Measurements from ENCODE around the gene SIGLEC8.
"Not testable (repeated sequence)": the region's sequence is repeated elsewhere in the genome, so short reads cannot be mapped to it uniquely, and the experiment has no call there.

SIGLEC8 gene

DNA sequence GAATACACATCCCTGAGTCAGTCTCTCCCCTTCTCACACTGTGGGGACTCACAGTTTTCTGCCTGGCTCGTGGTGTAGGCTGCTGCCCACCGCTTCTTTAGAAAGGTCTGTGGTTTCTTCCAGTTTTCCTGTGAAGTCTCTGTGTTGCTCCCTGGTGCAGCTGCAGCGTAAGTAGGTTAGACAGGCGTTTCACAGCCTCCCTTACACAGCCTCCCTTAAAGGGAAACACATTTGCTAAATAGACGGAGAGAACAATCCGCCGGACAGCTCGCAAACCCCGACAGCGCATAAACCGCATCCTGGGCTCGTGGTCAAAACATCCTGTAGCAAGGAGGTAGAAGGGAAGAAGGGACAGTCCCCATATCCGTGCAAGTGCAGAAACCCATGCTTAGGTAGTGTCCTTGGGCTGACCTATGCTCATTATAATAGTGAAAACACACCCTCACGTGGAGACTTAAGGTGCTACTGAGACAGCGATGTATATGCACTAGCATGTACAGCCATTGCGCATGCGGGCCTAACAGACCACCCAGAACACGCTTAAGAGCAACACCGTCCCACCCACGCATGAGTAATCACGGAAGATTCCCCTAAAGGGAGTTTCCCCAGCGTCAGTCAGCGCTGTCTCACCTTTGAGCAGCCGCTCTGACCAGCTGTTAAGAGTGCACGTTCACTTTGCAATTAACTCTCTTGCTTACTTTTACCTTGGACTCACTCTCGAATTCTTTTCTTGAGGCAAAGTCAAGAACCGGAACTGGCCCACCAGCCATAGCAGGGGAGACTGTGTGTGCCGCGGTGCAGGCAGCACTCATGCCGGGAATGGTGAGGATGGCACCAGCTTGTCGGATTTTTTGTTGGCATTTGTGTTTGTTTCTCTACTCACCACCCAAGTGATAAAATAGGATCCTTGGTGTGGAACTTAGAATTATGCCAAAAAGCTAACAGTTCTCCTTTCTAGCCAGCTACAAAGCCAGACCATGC is 16.6 kb downstream of the SIGLEC8 start:
- DNase-seq, result no peak

DNA sequence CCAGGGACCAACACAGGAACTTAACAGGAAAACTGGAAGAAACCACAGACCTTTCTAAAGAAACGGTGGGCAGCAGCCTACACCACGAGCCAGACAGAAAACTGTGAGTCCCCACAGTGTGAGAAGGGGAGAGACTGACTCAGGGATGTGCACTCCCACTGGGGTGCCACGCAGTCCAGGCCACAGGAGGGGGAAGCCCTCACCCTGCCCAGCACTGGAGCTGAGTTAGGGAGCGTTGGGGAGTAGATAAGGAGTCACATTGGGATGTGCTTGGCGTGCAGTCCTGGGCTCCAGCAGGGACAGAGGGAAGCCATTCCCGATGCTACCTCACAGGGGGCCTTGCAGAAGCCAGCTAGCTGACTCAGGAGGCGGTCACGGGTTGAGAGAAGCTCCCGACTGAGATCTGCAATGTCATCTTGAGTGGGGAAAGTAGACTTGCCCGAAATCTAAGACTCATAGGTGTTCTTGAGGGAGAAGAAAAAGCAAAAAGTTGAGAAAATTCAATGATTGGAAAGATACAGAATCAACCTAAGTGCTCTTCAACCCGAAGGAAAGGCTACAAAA is 17.3 kb downstream of the SIGLEC8 start:
- DNase-seq, result no peak

DNA sequence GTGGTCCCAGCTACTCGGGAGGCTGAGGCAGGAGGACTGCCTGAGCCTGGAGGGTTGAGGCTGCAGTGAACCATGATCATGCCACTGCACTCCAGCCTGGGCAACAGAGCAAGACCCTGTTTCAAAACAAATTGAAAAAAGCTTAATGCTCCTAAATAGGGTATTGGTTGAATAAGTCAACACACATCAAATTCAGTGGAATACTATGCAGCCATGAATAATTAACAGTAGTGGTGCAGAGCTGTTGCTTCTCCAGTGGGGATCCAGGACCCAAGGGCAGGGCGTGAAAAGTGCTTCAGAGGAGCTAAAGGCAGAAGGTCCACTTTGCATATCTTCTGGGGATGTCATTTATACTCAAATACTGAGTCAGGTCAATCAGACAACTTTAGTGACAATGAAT is 18.2 kb downstream of the SIGLEC8 start:
- DNase-seq, result no peak

DNA sequence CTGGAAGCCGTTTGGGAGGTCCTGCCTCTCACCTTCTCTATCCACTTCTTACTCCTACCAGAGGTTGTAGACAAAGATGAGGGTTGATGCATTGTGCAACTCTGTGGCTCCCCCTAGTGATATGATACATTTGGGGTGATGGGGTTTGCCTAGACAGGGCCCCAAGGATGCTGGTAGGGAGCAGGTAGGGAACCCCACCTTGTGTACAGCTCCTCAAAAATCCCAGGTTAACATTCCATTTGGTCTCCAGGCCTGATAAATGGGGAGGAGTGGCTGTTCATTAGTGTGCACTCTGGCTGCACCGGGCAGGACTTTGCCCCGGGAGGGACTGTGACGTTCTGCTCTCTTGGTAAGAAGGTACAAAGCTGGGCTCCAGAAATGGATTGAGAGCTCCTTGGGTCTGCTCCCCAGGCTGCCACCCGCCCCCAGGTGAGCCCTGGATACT is 19.2 kb downstream of the SIGLEC8 start:
- no peak for DNase-seq

DNA sequence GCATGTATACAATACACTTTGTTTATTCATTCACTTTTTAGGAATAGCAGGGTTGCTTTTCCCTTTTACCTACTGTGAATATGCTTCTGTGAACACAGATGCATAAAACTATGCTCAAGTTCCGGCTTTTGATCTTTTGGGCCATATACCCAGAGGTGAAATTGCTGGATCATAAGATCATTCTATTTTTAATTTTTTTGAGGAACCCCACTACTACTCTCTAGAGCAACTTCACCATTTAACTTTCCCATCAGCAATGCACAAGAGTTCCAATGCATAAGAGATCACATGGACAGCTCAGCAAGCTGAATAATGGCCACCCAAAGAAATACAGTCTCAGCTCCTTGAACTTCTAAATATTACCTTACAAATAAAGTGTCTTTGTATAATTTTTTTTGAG is 23.8 kb downstream of the SIGLEC8 start:
- DNase-seq, result no peak

DNA sequence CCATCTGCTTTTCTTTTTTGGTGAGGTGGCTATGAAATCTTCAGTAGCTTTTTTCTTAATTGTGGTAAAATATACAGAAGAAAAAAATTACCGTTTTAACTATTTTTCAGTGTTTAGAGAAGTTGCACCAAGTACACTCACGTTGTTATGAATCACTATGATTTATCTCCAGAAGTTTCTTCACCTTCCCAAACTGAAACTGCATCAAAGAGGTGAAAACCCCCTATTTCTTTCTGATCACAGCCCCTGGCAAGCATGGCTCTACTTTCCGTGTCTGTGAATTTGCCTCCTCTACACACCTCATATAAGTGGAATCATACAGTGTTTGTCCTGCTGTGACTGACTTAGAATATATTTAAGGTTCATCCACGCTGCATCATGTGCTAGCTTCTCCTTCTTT is 25.2 kb downstream of the SIGLEC8 start:
- DNase-seq, result no peak

DNA sequence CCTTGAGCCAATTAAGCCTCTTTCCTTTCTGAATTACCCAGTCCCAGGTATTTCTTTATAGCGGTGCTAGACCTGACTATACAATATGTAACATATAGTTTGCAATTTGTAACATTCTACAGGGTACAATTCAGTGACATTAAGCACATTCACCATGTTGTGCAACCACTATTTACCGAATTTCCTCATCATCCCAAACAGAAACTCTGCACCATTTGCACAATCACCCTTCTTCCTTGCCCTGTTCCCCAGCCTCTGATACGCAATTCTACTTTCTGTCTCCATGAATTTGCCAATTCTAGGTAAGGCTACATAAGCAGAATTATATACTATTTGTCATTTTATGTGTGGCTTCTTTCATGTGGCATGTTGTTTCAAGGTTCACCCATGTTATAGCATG is 27.1 kb downstream of the SIGLEC8 start:
- no peak for DNase-seq

DNA sequence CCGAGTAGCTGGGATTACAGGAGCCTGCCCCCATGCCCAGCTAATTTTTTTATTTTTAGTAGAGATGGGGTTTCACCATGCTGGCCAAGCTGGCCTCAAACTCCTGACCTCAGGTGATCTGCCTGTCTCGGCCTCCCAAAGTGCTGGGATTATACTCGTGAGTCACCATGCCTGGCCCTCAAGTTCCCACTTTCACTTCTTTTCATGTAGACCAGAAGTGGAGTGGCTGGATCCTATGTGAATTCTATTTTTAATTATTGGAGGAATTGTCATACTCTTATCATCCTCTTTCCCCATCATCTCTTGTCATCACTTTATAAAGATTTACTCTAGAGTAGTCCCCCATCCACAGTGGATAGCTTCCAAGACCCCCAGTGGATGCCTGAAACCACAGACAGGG is 28.0 kb downstream of the SIGLEC8 start:
- DNase-seq, result no peak

DNA sequence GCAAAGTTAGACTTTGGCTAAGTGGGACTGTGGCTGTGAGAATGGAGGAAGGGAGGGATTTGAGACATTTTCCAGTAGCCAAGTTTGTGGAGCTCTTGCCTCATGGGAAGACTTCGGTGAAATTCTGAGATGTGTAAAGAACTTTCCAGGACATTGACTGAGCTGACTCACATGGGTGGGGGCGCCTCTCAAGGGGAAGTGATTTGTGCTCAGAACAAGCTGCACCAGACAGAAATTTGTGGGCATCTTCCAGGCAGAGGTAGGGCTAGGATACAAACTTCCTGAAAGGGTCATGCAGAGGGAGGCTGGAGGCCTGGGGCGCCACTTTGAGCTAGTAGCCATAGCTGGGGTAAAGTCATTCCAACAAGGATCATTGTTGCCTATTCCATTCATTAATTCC is 31.1 kb downstream of the SIGLEC8 start:
- no peak for DNase-seq

DNA sequence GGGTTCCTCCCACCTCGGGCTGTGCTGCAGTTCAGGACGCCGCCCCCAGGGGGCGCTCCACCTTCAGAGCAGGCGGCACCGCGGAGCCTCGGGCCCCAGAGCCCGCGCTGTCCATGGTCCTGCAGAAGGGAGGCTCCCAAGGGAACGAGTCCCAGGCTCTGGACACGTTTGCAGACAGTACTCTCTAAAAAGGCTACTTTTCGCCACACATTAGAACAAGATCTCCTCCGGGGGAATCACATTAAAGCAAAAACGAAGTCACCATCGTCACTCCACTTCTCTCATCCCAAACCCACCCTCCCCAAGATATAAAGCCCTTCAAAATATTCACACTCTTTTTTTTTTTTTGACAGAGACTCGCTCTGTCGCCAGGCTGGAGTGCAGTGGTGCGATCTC is 36.2 kb downstream of the SIGLEC8 start:
- DNase-seq, result peak; percentile 93

DNA sequence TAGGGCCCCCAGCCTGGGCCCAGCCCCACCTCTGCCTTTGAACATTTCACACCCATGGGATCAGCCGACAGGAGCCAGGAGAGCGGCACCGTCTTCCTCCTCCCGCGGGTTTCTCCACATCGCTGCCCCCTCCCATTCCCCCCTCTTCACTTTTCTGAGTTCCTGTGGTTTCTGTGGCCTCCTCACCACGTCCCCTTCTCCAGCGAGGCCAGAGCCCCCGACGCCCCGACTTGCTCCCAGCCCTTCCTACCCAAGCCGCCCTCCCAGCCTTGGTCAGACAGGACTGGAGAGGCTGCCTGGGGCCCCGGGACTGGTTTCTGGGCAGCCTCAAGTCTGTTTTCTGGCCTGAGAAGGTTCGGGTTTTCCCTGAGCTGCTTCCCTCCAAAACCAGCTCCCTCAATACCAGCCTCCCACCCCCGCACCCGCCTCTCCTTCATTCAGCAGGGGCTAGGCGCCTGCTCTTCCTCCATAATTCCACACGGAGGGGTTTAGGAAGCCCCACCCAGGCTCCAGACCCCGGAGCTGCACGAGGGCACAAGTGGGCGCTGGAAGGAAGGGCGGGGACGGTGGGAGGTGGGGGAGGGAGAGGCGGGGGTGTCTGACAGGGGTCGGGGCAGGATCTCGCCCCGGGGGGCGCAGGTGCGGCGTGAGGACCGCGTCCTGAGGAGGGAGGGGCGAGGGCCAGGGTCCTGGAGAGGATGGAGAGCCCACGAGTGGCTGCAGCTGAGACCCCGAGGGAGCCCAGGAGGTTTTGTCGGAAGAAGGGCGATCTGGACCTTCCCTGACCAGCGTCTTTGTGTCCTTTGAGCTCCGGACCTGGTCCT is 36.8 kb downstream of the SIGLEC8 start:
- DNase-seq, result no peak

DNA sequence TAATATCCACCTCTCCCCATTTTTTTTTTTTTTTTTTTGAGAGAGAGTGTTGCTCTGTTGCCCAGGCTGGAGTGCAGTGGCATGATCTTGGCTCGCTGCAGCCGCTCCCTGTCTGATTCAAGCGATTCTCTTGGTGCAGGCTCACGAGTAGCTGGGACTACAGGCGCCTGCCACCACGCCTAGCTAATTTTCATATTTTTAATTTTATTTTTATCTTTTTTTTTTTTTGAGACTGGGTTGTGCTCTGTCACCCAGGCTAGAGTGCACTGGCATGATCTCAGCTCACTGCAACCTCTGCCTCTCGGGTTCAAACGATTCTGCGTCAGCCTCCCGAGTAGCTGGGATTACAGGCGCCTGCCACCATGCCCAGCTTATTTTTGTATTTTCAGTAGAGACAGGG is 37.7 kb downstream of the SIGLEC8 start:
- not testable (repeated sequence) for DNase-seq

DNA sequence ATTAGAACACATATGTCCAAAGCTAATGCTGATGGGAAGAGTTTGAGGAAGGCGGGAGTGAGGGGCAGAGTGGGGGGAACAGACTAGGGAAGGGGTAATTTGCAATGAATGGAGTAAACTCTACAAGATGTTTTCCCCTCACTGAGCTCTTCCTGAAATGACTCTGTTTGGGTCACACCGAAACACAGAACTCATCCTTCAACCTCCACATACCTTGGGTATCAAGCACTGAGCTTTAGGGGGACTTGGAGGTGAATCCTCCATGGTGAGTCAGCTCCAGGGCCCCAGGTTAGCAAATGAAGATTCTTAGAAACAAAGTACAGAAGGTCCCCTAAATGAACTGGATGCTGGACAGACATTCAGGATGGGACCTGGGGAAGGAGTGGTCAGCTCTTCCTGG is 39.5 kb downstream of the SIGLEC8 start:
- no peak for DNase-seq

DNA sequence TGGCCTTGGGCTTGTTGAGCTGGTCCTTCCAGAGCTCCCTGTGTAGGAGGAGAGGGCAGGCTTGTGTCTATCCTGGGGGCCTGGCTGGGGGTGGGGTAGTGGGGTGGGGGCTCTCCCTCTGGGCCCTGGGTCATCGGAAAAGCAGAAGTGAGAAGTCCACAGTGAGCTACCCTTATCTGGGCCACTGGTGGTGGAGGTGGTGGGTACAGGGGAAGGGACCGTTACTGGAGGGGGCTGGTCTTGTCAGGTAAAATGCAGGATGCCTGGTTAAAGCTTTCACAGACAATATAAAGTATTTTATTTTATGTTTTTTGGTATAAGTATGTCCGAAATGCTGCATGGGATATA is 40.5 kb downstream of the SIGLEC8 start:
- no peak for DNase-seq

DNA sequence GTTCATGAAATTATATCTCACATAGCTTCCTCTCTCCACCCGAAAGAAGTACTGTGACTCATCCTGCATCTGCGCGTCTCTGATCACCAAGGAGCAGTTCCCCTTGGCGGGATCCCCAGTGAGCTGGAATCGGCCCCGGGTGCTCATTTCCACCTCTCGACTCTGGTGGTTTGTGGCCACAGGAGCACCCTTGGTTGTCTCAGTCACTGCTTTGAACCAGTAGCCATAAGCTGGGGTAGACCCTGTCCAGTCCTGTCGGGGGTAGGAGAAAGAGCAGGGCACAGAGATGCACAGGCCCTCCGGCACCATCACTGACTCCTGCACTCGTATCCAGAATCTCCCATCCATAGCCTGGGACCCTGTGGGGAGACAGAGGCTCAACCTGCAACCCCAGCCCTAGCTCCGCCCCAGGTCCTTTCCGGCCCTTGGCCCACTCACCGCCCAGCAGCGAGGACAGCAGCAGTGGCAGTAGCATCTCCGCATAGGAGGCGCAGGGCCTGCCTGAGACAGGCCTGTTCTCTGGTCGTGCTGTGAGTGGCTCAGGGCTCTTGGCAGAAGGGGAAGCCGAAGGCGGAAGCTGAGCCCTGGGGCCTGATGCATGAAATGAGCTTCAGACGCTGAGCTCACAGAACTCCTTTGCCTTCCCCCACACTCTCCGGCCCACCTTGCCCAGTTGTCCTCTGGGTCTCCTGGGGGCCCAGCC is 41.0 kb downstream of the SIGLEC8 start, which contains the start of gene SIGLEC10:
Gene SIGLEC10, minus strand, starts transcription at position 536 of the 703 bp plus-strand sequence. Its CDS starts 61 bp downstream, at position 475.
- no peak for DNase-seq

DNA sequence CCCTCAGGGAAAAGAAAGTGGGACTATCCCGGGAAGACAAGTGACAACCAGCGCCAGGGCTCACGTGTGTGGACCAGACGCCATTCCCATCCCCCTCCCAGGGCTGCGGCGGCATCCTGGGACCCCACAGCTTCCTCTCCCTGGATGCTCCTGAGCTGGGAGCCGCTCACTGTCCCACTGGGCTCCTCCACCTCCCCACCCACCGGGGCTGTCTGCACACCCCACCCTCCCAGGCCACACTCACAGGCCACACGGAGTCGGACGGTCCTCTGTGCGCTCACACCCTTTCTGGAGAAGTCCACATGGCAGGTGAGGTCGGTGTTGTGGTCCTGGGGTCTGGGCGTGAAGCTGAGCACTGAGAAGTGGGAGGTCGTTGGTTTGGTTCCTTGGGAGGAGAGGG is 41.8 kb downstream of the SIGLEC8 start:
- DNase-seq, result not testable (repeated sequence)

DNA sequence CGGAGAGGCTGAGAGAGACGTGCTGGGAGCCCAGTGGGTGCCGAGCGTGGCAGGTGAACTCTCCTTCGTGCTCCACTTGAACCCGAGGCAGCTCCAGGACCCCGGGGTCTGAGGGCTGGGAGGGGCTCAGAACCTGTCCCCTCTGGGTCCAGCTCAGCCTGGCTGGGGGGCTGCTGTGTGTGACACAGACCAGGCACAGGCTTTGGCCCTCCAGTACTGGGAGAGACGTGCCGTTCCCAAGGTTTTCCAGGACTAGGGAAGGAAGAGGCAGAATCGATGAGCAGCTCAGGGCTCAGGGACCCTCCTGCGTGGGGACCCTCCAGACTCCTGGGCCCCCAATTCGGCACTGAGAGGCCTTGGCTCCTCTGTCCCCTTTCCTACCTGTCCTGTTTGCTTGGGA is 43.1 kb downstream of the SIGLEC8 start:
- no peak for DNase-seq

DNA sequence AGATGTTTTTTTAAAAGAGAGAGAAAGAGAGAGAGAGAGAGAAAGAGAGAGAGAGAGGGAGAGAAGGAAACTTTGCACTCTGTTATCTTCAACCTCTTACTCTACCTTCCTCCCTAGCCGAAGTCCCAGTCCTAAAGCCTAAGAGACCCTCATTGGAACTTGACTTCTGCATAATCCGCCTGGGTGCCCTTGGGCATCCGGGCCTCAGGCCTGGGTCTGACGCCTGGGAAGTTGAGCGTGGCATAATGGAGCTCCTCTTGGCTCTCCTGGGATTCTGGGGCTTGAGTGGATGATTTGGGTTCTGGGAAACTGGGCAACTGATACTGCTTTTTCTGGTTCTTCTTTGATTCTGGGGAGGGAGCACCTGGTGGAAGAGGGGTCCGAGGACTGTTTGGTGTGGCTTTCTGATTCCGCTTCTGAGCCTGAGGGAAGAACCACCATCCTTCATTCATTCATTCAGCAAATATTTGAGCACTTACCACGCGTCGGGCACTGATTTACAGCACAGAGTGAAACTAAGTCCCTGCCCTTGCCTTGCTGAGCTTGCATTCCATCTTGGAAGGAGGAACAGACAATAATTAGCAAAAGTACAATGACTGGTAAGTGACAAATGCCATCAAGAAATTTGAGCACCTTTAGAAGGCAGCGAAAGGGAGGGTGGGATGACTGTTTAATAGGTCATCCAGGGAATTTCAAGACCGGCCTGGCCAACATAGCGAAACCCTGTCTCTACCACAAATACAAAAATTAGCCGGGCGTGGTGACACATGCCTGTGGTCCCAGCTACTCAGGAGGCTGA is 47.1 kb downstream of the SIGLEC8 start:
- DNase-seq, result no peak

DNA sequence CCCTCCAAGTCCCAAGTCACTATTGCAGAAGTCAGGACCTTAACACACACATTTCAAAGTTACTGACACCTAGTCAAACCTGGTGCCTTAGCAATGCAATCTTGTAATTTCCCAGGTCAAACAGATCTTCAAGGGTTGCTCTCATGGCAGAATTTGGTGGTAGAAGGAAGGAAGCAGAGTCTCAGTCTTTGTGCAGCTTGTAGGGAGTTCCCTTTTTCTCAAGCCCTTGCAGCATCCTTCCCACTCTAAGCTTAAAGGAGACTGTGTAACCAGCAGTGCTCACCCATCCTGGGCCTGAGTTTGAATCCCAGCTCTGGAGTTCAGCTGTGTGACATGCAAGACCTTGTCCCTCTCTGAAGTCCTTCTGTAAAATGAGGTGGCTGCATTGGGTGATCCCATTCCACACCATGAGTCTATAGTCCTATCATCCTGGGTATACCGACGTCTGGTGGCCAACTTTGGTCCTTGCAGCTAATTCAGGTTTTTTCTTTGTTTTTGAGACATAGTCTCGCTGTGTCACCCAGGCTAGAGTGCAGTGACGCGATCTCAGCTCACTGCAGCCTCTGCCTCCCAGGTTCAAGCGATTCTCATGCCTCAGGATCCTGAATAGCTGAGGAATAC is 50.6 kb downstream of the SIGLEC8 start:
- peak; percentile 64 for DNase-seq

DNA sequence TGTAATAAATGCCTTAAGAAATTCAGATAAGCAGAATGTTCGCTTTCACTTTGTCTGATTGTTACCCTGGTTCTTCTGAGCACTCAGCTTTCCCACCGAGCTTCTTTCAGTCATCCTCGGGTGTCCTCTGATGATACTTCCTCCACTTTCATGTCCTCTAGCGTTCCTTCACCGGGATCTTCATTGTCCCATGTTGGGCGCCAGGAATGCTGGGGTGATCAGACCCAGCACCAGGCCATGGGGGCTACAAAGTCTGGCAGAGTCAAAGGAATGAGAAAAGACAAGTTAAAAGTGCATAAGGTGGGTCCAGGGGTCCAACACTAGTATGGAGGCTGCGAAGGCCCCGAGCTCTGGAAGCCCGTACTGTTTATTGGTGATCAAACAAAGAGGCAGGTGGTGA is 56.1 kb downstream of the SIGLEC8 start:
- DNase-seq, result no peak
